Neural cell (in vitro differentiated cells): Measurements from ENCODE around the gene CALML4. TPM values are rescaled to one million over a fixed set of nuclear protein-coding genes. Genes with fewer than 3 reads are reported as not detected.

Experiments used
- H2AFZ ChIP-seq: fragments of 200-600, 300-800 bp; sonication (generic), shearing (Covaris generic); 2 replicates; pipeline ENCODE4 v1.6.0; 2014; ENCODE audit warnings: low read depth, mild to moderate bottlenecking, antibody characterized with exemption, low read length, moderate library complexity
- H3F3A ChIP-seq: fragments of 200-600 bp; shearing (Covaris generic); 2 replicates; pipeline ENCODE4 v1.6.1; 2016; ENCODE audit warnings: mild to moderate bottlenecking, moderate library complexity, mixed read lengths, antibody characterized with exemption, low read length; ENCODE audit not compliant: insufficient read depth, poor library complexity, severe bottlenecking
- H3K27ac ChIP-seq: fragments of 200-600, 300-800 bp; sonication (generic), shearing (Covaris generic); 2 replicates; pipeline ENCODE4 v1.5.1; 2014; ENCODE audit warnings: mild to moderate bottlenecking, low read length, moderate library complexity
- H3K27me3 ChIP-seq: fragments of 300-800, 200-600 bp; sonication (generic), shearing (Covaris generic); 2 replicates; pipeline ENCODE4 v1.6.0; 2014; ENCODE audit warnings: mild to moderate bottlenecking, low read depth, low read length, moderate library complexity; ENCODE audit not compliant: insufficient read depth
- H3K36me3 ChIP-seq: fragments of 300-800, 200-600 bp; sonication (generic), shearing (Covaris generic); 2 replicates; pipeline ENCODE4 v1.5.1; 2014; ENCODE audit warnings: mild to moderate bottlenecking, antibody characterized with exemption, low read length, moderate library complexity; ENCODE audit not compliant: insufficient read depth
- H3K4me2 ChIP-seq: fragments of 300-800, 200-600 bp; sonication (generic), shearing (Covaris generic); 2 replicates; pipeline ENCODE4 v1.6.0; 2014; ENCODE audit warnings: mild to moderate bottlenecking, low read length
- H3K4me3 ChIP-seq: fragments of 300-800, 200-600 bp; sonication (generic), shearing (Covaris generic); 2 replicates; pipeline ENCODE4 v1.5.1; 2014; ENCODE audit warnings: mild to moderate bottlenecking, low read length, moderate library complexity
- H3K79me2 ChIP-seq: fragments of 200-600 bp; shearing (Covaris generic); replicated peaks from 2 replicates; pipeline ENCODE4 v1.6.0; 2014; ENCODE audit warnings: mild to moderate bottlenecking, low read length, moderate library complexity; ENCODE audit not compliant: insufficient read depth
- H3K9ac ChIP-seq: fragments of 300-800, 200-600 bp; sonication (generic), shearing (Covaris generic); 2 replicates; pipeline ENCODE4 v1.6.1; 2016; ENCODE audit warnings: mild to moderate bottlenecking, low read length, mixed read lengths
- H3K9me2 ChIP-seq: fragments of 200-600 bp; shearing (Covaris generic); 2 replicates; pipeline ENCODE4 v1.6.1; 2016; ENCODE audit warnings: mild to moderate bottlenecking, low read length, mixed read lengths; ENCODE audit not compliant: insufficient read depth
- H3K9me3 ChIP-seq: fragments of 200-600, 300-800 bp; sonication (generic), shearing (Covaris generic); 2 replicates; pipeline ENCODE4 v1.6.1; 2016; ENCODE audit warnings: mild to moderate bottlenecking, mixed run types, low read length, moderate library complexity, mixed read lengths
- H4K20me1 ChIP-seq: fragments of 200-600 bp; shearing (Covaris generic); 2 replicates; pipeline ENCODE4 v1.6.1; 2016; ENCODE audit warnings: mild to moderate bottlenecking, mixed run types; ENCODE audit not compliant: insufficient read depth
- EP300 ChIP-seq: fragments of 450-650 bp; conservative IDR thresholded peaks from 2 replicates; pipeline ENCODE4 v1.6.1; 2014; ENCODE audit warnings: antibody characterized with exemption, mild to moderate bottlenecking, moderate library complexity; ENCODE audit not compliant: poor library complexity, severe bottlenecking
- EZH2 ChIP-seq: fragments of 200-600, 300-800 bp; shearing (Covaris generic), sonication (generic); IDR thresholded peaks from 2 replicates; pipeline ENCODE4 v1.6.1; 2014; ENCODE audit warnings: antibody characterized with exemption, low read length, borderline replicate concordance, mild to moderate bottlenecking; ENCODE audit not compliant: insufficient read depth, poor library complexity, severe bottlenecking
- MXI1 ChIP-seq: fragments of 450-650 bp; conservative IDR thresholded peaks from 2 replicates; pipeline ENCODE4 v1.6.1; 2014; ENCODE audit warnings: antibody characterized with exemption, mild to moderate bottlenecking; ENCODE audit not compliant: poor library complexity, severe bottlenecking
- POLR2AphosphoS5 ChIP-seq: IDR thresholded peaks from 2 replicates; pipeline ENCODE4 v1.6.1; 2012
- RAD21 ChIP-seq: fragments of 450-650 bp; conservative IDR thresholded peaks from 2 replicates; pipeline ENCODE4 v1.6.1; 2014; ENCODE audit warnings: antibody characterized with exemption, mild to moderate bottlenecking, moderate library complexity
- REST ChIP-seq: IDR thresholded peaks from 2 replicates; pipeline ENCODE4 v1.6.1; 2012; ENCODE audit warnings: borderline replicate concordance
- SMC3 ChIP-seq: fragments of 450-650 bp; conservative IDR thresholded peaks from 2 replicates; pipeline ENCODE4 v1.6.1; 2014; ENCODE audit warnings: antibody characterized with exemption, mild to moderate bottlenecking, moderate library complexity; ENCODE audit not compliant: poor library complexity
- TAF1 ChIP-seq: IDR thresholded peaks from 2 replicates; pipeline ENCODE4 v1.6.1; 2012; ENCODE audit warnings: low read depth
- polyA plus RNA-seq: library from polyadenylated mRNA; depleted of rRNA; stranded (reverse); fragments of >200 nt; gene quantifications from 2 replicates; pipeline ENCODE4 v1.2.3, GENCODE V29; 2014
- TF ChIP-seq, protein P1 (sequence below): fragments of 450-650 bp; IDR thresholded peaks from 2 replicates; pipeline ENCODE4 v1.5.1; 2014; ENCODE audit warnings: antibody characterized with exemption, mild to moderate bottlenecking, moderate library complexity; ENCODE audit not compliant: poor library complexity, severe bottlenecking

The CALML4 gene
- polyA plus RNA-seq, 1 donor from 2014 or later: 0.43 TPM

DNA sequence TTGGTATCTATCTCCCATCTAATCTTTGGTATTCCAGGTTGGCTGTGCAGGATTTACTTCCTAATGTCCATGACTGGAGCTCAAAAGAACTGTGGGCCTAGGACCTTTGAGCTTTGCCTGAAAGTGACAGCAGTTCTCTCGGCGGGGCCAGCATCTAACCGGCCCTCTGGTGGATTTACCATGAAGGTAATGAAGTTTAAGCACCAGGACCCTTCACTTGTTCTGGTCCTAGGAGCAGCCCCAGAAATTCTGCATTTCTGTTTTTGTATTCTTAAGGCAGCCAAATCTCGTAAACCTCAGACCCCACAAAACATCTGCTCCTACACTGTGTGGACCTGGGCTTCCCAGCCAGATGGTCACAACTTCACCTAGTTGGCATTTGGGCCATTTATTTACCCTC lies 13.0 kb downstream of the CALML4 start:
- Histone ChIP-seq H3K9me3 (no peaks in the 10 kb centered on the region), H3K36me3 (no peaks in the 10 kb centered on the region), H2AFZ (no peak overlapping the region), H3K9me2 (no peaks in the 10 kb centered on the region), H3K27me3 (no peaks in the 10 kb centered on the region), H3K9ac (no peak overlapping the region), H3K27ac (no peak overlapping the region), H4K20me1 (no peaks in the 10 kb centered on the region), H3K4me3 (no peak overlapping the region), H3K4me2 (no peak overlapping the region), H3K79me2 (no peaks in the 10 kb centered on the region), H3F3A (no peaks in the 10 kb centered on the region)
- no peak for TF ChIP-seq SMC3
- no peak for TF ChIP-seq RAD21

- Histone ChIP-seq H3K9me3 (no peaks in the 10 kb centered on the region), H3K36me3 (no peaks in the 10 kb centered on the region), H3K4me2 (no peak overlapping the region), H3K9me2 (no peaks in the 10 kb centered on the region), H3K4me3 (no peak overlapping the region), H4K20me1 (no peaks in the 10 kb centered on the region), H3K9ac (no peak overlapping the region), H3K79me2 (no peaks in the 10 kb centered on the region), H3K27ac (no peak overlapping the region), H2AFZ (no peak overlapping the region), H3K27me3 (no peaks in the 10 kb centered on the region), H3F3A (no peaks in the 10 kb centered on the region)
- TF ChIP-seq REST: no peak
- no peak for TF ChIP-seq RAD21
- TF ChIP-seq MXI1: no peak
- no peak for TF ChIP-seq EZH2
- no peak for TF ChIP-seq SMC3
- TF ChIP-seq EP300: no peak
- TF ChIP-seq, protein P1, sequence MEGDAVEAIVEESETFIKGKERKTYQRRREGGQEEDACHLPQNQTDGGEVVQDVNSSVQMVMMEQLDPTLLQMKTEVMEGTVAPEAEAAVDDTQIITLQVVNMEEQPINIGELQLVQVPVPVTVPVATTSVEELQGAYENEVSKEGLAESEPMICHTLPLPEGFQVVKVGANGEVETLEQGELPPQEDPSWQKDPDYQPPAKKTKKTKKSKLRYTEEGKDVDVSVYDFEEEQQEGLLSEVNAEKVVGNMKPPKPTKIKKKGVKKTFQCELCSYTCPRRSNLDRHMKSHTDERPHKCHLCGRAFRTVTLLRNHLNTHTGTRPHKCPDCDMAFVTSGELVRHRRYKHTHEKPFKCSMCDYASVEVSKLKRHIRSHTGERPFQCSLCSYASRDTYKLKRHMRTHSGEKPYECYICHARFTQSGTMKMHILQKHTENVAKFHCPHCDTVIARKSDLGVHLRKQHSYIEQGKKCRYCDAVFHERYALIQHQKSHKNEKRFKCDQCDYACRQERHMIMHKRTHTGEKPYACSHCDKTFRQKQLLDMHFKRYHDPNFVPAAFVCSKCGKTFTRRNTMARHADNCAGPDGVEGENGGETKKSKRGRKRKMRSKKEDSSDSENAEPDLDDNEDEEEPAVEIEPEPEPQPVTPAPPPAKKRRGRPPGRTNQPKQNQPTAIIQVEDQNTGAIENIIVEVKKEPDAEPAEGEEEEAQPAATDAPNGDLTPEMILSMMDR: no peak
- no peak for TF ChIP-seq POLR2AphosphoS5
- TF ChIP-seq TAF1: no peak
Measured at GRCh38 chr15:68191555-68191954, 13.6 kb downstream of the CALML4 start.

GRCh38 chr15:68190048-68190447 lies 15.1 kb downstream of the CALML4 start:
- no peaks in the 10 kb centered on the region for H3K9me3 ChIP-seq
- no peak overlapping the region for H3K4me2 ChIP-seq
- no peaks in the 10 kb centered on the region for H3K9me2 ChIP-seq
- TF ChIP-seq EP300: no peak
- TF ChIP-seq SMC3: no peak
- TF ChIP-seq POLR2AphosphoS5: no peak
- TF ChIP-seq RAD21: no peak
- TF ChIP-seq MXI1: no peak
- TF ChIP-seq TAF1: no peak
- no peak for TF ChIP-seq REST
- TF ChIP-seq EZH2: no peak
- TF ChIP-seq, protein P1: no peak
- no peaks in the 10 kb centered on the region for H3K27me3 ChIP-seq
- no peak overlapping the region for H2AFZ ChIP-seq
- no peaks in the 10 kb centered on the region for H4K20me1 ChIP-seq
- H3K9ac ChIP-seq: no peak overlapping the region
- no peaks in the 10 kb centered on the region for H3K79me2 ChIP-seq
- H3K4me3 ChIP-seq: no peak overlapping the region
- H3K27ac ChIP-seq: no peak overlapping the region
- peaks cover 4% of the 10 kb centered on the region for H3K36me3 ChIP-seq
- no peaks in the 10 kb centered on the region for H3F3A ChIP-seq
